ENCODE measurements around the gene IL12RB1.
"Not testable (repeated sequence)": the region's sequence is repeated elsewhere in the genome, so short reads cannot be mapped to it uniquely, and the experiment has no call there.

Gene IL12RB1

DNA sequence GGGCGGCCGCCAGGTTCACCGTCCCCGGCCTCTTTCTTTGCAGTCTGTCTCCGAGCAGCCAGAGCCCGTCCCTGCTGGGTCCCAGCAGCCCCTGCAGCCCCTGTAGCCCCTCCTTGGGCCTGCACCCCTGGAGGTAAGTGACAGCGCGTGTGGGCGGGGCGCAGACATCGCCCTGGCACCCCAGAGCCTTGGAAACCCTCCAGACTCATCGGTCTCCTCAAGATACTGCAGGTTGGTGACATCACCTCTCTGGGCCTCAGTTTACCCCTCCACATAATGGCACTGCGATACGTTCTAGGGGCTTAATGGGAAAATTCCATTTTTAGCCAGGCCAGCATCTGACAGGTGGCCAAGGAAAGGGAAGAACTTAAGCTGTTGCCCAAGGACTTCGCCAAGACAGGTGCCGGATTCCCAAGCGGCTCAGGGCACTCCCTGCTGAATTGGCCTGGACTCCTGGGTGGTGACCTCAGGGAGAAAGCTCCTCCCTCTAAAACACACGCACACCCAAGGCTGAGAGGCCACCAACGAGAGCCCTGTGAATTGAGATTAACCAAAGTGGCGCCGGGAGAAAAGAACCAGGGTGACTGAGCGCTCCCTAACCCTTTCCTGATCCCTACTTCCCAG is 24.0 kb upstream of the IL12RB1 start:
- no peak for DNase-seq

DNA sequence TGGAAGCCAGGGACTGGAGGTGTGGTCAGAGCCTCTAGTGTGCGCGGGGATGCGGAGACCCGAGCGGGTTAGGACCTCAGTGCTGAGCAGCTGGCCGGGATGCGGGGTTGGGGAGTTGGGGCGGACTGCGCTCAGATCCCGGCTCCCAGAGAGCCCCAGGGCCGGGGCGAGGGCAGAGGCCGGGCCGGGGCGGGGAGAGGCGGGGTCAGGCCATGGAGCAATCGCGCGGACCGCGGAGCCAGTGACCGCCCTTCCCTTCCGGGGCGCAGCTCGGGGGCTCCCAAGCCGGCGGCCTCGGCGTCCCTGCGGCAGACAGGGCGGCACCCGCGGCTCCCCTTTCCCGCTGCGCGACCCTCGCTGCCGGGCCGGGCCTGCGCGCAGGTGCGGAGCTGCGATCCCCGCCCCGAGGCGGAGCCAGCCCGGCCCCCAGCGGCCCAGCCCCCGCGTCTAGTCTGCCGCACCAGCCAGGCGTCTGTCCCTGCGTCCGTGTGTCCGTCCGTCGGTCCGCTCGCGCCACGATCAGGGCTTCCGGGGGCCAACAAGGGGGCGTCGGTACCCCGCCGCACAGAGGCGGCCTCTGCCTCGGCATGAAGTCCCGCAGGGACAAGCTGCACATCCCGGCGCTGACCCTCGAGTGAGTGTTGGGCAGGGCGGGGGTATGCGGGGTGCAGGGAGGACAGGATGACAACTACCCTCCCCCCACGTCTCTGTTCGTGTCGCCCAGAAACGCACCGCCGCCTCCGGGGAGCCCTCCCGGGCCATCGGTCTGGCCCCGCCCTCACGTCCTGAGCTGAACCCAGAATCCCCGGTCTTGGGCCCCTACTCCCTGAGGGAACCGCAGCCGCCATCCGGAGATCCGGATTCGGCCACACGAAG is 23.2 kb upstream of the IL12RB1 start:
- peak; percentile 46 for DNase-seq

DNA sequence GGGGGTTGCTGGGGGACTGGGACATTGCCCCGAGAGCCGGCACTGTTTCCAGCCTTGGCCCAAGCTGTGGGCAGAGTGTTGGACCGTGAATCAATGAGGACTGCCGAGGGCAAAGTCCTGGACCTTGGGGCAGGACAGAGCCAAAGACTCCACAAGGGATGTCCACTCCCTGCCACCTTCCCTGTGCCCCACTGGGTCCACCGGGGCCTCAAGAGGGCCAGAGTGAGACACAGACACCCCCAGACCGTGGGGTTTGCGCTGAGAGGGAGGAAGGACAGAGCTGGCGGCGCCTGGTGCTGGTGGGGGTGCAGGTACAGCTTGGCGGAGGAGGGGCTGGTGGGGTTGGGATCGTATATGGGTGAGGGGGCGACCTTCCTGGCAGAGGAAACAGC is 22.6 kb upstream of the IL12RB1 start:
- no peak for DNase-seq

DNA sequence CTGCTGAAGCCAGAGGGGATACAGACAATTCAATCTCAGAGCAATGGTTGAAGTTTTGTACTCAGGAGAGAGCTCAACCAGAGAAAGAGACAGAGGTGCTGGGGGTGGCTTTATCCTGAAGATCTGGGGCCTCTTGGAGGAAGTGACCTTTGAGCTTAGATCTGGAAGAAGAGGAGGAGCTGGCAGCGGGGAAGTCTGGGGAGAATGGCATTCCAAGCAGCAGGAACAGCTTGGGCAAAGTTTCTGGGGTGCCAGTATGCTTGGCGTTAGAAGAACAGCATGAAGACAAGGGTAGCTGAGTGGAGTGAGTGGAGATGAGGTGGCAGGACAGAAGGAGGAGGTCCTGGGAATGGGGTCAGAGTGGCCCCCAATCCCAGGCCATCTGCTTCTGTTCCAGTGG is 22.2 kb upstream of the IL12RB1 start:
- no peak for DNase-seq

DNA sequence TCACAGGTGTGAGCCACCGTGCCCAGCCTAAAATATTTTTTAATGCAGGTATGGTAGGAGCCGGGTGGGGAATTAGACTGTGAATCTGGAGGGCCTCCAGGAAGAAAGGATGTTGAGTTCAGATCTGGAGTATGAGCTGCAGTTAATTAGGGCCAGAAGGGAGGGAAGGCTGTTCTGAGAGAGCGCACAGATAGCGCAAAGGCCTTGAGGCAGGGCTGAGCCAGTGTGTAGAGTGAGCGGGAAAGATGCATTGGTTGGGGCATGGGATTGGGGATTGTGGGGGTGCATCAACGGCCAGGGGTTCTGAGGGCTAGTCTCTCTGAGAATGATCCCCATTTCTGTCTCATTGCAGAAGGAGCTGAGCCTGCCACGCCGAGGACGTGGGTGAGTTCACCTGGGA is 20.5 kb upstream of the IL12RB1 start:
- no peak for DNase-seq

DNA sequence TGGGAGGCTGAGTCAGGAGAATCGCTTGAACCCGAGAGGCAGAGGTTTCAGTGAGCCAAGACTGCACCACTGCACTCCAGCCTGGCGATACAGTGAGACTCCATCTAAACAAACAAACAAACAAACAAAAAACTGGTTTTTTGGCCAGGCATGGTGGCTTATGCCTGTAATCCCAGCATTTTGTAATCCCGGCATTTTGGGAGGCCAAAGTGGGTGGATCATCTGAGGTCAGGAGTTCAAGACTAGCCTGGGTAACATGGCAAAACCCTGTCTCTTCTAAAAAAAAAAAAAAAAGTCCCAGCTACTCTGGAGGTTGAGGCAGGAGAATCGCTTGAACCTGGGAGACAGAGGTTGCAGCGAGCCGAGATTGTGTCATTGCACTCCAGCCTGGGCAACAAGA is 18.5 kb upstream of the IL12RB1 start:
- not testable (repeated sequence) for DNase-seq

DNA sequence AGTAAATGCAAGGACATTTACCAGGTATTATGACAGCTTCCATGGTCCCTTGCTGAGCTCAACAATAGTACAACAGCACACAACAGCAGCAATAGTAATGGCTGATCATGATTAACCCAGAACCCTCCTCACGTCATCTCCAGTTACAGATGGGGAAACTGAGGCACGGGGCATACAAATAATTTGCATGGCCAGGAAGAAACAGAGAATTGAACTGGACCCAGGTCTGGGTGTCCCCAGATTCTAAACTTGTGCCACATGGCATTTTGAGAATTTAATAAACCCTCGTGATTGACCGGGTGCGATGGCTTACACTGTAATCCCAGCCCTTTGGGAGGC is 18.0 kb upstream of the IL12RB1 start:
- DNase-seq, result no peak

DNA sequence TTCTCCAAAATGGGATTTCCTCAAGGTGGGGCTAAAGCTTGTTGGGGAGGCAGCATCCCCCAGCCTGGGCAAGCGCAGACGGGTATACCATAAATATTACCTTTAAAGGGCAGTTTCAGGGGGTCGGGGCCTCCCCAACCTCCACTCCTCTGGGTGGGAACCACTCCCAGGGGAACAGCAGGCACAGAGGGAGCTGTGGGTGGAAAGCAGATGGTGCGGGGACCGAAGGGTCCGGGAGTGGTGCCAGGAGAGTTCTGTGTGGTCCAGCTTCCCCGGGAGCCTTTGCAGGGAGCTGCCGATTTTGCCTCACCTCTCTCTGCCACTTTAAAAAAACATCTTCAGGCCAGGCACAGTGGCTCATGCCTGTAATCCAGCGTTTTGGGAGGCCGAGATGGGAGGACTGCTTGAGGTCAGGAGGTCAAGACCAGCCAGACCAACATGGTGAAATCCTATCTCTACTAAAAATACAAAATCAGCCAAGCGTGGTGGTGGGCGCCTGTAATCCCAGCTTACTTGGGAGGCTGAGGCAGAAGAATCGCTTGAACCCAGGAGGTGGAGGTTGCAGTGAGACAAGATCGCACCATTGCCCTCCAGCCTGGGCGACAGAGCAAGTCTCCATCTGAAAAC is 16.3 kb upstream of the IL12RB1 start:
- no peak for DNase-seq

DNA sequence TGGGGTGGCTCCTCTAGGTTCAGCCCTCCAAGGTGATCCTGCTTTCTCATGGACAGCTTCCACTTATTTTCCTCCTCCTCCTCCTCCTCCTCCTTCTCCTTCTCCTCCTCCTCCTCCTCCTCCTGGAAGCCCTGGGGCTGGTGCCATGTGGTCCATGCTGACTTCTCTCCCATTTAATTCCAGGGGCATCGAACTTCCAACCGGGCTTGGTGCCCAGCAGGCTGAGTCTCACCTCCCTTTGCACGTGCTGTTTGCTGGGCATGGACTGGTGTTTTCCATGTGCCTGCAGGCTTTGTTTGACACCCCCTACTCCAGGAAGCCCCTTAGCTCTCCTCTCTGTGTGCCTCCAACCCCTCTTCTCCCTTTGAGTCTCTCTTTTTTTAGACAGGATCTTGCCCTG is 14.5 kb upstream of the IL12RB1 start:
- no peak for DNase-seq

DNA sequence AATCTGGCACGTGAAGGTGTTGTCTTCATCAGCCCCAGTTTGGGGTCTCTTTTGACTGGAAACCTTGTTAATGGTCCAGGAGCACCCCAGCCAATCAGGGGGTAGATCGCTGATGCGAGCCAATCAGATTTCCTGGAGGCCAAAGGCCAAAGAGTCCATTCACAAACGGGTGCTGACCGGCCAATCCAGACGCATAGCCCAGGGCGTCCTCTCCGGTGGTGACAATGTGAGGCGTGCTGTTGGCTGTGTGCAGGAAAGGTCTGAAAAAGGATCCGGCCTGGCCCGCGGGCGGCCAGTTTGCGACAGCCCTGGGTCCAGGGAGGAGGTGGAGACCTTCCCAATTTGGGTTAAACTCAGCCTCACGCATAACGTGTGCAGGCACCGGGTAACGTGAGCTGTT is 14.0 kb upstream of the IL12RB1 start:
- no peak for DNase-seq

DNA sequence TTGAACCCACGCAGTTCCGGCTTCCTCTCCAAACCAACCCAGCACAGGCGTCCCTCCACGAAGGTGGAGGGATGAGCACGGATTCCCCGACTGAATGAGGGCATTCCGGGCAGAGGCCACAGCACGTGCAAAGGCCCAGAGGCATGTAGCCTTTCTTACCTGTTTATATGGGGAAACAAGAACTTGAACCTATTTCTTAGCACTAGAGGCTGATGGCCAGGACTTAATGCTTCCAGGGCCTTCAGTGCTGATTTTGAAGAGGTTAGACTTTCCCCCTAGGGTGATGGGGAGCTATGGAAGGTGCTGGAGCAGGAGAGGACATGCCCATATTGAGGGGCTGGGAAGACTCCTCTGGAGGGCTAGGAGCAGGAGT is 12.9 kb upstream of the IL12RB1 start:
- DNase-seq, result no peak

DNA sequence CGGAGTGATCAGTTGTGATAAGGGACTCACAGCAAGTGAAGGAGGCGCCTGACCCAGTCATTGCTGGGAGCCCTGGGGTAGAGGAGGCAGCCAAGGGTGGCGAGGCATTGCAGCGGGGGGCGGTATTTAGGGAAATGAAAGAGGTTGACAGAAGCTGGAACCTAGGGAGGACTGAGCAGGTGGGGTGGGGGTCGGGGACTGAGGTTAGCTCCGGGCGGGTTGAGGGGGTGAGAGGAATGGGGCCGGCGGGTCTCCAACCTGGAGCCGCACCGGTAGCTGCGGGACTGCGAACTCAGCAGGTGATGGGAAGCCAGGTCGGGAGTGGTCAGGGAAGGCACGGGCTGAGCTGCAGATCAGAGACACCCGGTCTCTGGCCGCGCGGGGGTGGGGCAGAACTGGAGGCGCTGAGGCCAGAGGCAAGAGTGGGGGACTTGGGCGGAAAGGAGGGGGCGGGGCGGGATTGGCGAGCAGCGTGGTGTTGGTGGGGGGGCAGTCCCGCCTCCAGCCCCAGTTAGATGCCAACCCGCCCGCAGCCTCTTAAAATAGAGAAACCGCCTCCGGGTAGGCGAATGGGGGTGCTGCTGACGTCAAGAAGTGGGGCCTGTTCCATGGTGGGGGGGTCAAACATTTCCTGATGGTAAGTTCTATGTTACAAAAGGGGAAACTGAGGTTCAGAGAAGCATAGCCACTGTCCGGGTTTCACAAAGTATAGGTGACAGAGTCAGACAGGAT is 12.3 kb upstream of the IL12RB1 start:
- peak; percentile 62 for DNase-seq

DNA sequence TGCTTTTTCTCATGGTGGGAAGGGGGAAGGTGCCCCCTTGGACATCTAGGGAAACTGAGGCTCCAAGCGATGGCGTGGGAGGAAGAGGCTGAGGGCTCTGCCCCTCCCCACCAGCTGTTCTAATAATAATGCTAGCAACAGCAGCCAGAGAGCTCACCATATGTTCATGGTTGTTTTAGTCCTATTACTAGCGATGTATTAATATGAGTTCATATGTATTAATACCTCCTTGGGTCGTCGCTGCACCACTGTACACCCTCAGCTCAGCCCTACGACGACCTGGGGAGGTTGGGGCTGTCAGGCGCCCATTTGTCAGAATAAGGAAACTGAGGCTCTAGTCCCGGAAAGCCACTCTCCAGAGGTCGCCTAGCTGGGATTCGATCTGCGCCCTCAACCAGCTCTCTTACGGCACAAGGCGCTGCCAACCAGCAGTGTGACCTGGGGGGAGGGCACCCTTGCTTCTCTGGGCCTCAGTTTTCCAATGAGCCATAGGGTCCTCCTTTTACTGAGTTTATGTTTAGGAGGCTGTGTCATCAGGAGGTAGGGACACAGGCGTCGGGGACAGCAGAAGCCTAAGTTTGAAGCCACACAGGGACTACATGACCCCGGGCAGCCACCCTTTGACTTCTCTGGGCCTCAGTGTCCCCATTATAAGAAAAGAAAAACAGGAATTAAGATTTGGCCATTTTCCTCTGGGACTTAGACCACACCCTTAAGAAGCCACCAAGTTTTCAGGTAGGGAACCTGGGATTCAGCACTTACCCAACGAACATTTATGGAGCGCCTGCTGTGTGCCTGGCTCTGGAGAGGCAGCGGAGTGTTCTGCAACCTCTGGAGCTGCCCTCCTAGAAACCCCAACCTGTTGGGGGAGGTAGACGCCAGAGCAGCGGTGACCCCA is 11.5 kb upstream of the IL12RB1 start:
- no peak for DNase-seq

DNA sequence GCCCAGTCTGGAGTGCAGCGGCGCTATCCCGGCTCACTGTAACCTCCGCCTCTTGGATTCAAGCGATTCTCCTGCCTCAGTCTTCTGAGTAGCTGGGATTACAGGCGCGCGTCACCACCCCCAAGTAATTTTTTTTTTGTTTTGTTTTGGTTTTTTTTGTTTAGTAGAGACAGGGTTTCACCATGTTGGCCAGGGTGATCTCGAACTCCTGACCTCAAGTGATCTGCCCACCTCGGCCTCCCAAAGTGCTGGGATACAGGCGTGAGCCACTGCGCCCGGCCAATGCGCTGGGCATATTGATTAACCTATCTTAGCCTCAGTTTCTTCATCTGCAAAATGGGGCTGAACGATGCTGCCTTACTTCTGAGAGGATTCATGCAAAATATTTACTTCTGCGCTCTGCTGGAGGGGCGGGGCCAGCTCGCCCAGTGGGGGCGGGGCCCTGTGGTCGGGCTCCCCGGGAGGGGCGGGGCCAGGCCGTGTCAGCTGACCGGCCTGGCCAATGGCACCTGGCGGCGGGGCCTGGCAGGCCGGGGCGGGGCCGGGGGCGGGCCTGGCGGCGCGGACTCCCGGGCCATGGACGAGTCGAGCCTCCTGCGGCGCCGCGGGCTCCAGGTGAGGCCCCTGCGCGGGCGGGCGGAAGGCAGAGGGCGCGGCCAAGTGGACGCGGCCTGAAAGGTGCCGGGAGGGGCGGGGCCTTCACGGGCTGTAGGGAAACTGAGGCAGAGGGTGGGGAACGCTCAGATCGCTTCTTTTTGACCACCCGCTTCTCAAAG is 10.7 kb upstream of the IL12RB1 start, which contains the start of gene MAST3:
Gene MAST3, plus strand, starts transcription at position 562 of the 776 bp plus-strand sequence. Its CDS starts 15 bp downstream, at position 577.
- peak; percentile 95 for DNase-seq

DNA sequence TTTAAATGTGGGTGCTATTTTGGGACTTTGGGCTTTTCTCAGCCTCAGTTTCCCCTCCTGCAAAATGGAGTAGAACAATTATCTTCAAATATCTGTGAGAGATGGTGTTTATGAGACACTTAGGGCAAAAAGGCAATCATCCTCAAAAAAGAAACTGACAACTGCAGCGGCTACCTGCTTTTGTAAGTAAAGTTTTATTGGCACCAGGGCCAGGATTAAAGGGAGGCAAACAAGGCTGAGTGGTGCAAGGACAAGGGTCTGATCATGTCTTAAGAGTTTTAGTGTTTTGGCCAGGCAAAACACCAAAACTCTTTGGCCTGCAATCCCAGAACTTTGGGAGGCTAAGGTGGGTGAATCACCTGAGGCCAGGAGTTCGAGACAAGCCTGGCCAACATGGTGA is 9.5 kb upstream of the IL12RB1 start:
- DNase-seq, result no peak

DNA sequence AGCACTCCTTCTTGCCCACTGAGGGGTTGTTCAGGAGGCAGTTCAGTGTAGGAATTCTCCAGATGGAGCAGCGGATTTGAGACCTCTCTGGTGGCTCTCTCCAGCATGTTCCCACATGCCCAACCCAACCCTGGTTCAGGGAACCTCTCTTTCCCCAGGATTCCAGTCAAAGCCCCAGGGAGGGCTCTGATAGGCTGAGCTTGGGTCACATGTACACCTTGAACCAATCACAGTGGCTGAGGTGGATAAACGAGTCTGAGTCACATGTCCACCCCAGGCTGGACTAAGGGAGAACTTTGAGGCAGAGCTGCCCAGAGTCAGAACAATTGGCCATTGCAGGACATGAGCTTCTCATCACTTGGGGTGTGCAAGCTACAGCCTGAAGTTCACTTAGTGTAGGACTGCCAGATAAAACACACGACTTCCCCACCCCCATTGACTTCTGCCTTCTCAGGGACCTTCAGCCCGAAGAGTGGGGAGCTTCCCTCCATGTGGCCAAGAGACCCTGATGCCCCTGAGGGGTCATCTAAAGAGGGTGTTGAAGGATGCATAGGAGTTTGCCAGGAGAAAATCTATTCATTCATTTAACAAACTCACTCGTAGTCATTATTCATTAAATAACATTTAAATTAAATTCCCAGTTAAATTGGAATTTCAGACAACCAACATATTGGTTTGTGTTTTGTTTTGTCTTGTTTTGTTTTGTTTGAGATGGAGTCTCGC is 6.9 kb upstream of the IL12RB1 start:
- DNase-seq, result no peak

DNA sequence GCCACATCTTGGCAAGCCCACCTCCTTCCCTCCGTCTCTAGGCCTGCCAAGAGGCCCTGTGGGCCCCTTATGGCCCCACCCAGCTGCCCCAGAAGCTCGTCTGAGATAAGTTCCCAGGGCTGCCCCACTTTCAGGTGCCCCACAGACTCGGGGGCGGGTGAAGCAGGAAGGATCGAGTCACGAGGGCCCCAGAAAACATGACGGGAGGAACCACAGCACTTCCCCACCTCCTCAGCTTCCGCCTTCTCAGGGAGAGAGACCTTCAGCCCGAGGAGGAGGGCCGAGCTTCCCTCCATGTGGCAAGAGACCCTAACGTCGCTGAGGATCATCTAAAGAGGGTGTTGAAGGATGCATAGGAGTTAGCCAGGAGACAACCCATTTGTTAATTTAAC is 4.5 kb upstream of the IL12RB1 start:
- DNase-seq, result peak; percentile 87

DNA sequence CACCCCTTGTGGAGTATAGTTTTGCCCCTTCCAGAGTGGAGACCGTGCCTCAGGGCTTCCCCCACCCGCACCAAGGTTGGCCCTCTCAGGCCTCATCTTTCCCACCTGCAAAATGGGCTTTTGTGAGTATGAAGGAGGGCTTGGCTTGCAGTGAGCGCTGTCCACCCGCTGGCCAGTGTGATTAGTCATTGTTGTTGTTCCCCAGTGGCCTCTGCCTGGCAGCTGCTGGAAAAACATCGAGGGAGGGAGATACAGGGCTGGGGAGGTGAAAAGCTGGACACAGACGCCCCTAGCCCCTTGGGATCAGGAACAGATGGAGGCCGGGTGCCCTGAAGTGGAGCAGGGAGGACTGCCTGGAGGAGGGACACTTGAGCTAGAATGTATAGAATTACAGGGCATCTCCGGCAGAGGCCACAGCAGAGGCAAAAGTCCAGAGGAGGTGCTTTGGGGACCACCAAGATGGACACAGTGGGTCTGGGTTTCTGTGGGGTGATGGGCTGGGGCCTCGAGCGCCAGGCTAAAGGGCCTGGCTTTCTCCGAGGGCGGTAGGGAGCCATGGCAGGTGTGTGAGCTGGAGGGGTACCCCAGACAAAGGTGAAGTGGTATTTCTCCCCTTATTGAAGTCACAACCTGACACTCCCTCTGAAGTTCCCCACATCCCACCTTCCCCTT is 3.9 kb upstream of the IL12RB1 start:
- no peak for DNase-seq

DNA sequence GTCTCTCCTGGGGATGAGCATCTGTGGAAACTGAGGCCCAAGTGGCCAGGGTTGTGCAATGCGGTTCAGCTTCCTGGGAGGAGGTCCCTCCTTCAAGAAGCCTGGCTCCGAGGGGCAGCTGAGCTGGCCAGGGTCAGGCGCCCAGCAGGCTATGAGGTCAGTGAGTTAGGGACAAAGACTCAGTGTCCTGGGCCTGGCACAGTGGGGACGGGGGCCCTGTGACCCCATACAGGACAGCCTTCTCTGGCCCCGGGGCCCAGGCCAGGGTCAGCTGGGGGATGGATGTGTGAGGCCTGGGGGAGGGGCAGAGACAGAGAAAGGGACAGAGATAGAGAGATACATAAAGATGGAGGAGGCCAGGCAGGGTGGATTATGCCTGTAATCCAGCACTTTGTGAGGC is 3.0 kb upstream of the IL12RB1 start:
- no peak for DNase-seq

DNA sequence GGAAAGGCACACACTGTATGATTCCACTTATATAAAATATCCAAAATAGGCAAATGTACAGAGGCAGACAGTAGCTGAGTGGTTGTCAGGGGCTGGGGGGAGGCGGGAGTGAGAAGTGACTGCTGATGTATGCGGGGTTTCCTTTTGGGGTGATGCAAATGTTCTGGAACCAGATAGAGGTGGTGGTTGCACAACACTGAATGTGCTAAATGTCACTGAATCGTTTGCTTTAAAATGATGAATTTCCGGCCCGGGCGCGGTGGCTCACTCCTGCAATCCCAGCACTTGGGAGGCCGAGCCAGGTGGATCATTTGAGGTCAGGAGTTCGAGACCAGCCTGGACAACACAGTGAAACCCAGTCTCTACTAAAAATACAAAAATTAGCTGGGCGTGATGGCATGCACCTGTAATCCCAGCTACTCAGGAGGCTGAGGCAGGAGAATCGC is 2.4 kb upstream of the IL12RB1 start:
- DNase-seq, result peak; percentile 79
